ENCODE measurements around the gene CACNA1C. TPM values are rescaled to one million over a fixed set of nuclear protein-coding genes. Genes with fewer than 3 reads are reported as not detected.

The CACNA1C gene
- total RNA-seq, 2 donors from 2014 or later, result 8.1 to 18.2 TPM

GRCh38 chr12:2640709-2641108 lies 587.9 kb downstream of the CACNA1C start:
- no peaks in the 10 kb centered on the region for H3K9me3 ChIP-seq
- H3K4me3 ChIP-seq, result no peak overlapping the region
- no peak overlapping the region for H3K27ac ChIP-seq
- H3K27me3 ChIP-seq (replicated peaks; ENCODE audit: insufficient read depth), result no peaks in the 10 kb centered on the region
- 28% methylated on average over 6 of the region's 6 CpGs for WGBS
- H3K36me3 ChIP-seq, result no peaks in the 10 kb centered on the region
- H3K4me1 ChIP-seq (replicated peaks), result no peaks in the 10 kb centered on the region
- TF ChIP-seq CTCF (IDR thresholded peaks at IDR 0.05) (no peak), POLR2A (IDR thresholded peaks at IDR 0.05) (no peak), POLR2AphosphoS5 (IDR thresholded peaks at IDR 0.05) (no peak)
- intact Hi-C loops (cut with DNase I), result no loop called here
- DNase-seq (ENCODE audit: low spot score), result no peak

GRCh38 chr12:2641207-2641606 lies 588.4 kb downstream of the CACNA1C start:
- Histone ChIP-seq H3K27ac (no peak overlapping the region), H3K4me3 (no peak overlapping the region), H3K27me3 (replicated peaks; ENCODE audit: insufficient read depth) (no peaks in the 10 kb centered on the region), H3K9me3 (no peaks in the 10 kb centered on the region), H3K36me3 (no peaks in the 10 kb centered on the region), H3K4me1 (replicated peaks) (no peaks in the 10 kb centered on the region)
- TF ChIP-seq CTCF (IDR thresholded peaks at IDR 0.05), result no peak
- no peak for TF ChIP-seq POLR2AphosphoS5 (IDR thresholded peaks at IDR 0.05)
- TF ChIP-seq POLR2A (IDR thresholded peaks at IDR 0.05), result no peak
- DNase-seq (ENCODE audit: low spot score), result no peak
- WGBS, result 69% methylated on average over 6 of the region's 6 CpGs
- intact Hi-C loops (cut with DNase I), result no loop called here

GRCh38 chr12:2641761-2642160 lies 589.0 kb downstream of the CACNA1C start:
- Histone ChIP-seq H3K9me3 (no peaks in the 10 kb centered on the region), H3K4me1 (replicated peaks) (no peaks in the 10 kb centered on the region), H3K27me3 (replicated peaks; ENCODE audit: insufficient read depth) (no peaks in the 10 kb centered on the region), H3K4me3 (no peak overlapping the region), H3K27ac (no peak overlapping the region), H3K36me3 (no peaks in the 10 kb centered on the region)
- TF ChIP-seq POLR2AphosphoS5 (IDR thresholded peaks at IDR 0.05) (no peak), CTCF (IDR thresholded peaks at IDR 0.05) (no peak), POLR2A (IDR thresholded peaks at IDR 0.05) (no peak)
- intact Hi-C loops (cut with DNase I), result no loop called here
- DNase-seq (ENCODE audit: low spot score), result no peak
- WGBS, result 83% methylated on average over 6 of the region's 6 CpGs

- 65% methylated on average over 10 of the region's 10 CpGs for WGBS
- DNase-seq (ENCODE audit: low spot score), result no peak
- no peaks in the 10 kb centered on the region for H3K4me1 ChIP-seq (replicated peaks)
- TF ChIP-seq POLR2A (IDR thresholded peaks at IDR 0.05) (no peak), CTCF (IDR thresholded peaks at IDR 0.05) (no peak), POLR2AphosphoS5 (IDR thresholded peaks at IDR 0.05) (no peak)
- no peaks in the 10 kb centered on the region for H3K9me3 ChIP-seq
- no peaks in the 10 kb centered on the region for H3K36me3 ChIP-seq
- intact Hi-C loops (cut with DNase I), result no loop called here
- no peak overlapping the region for H3K27ac ChIP-seq
- no peak overlapping the region for H3K4me3 ChIP-seq
- no peaks in the 10 kb centered on the region for H3K27me3 ChIP-seq (replicated peaks; ENCODE audit: insufficient read depth)
Observed at GRCh38 chr12:2642176-2642892, 589.5 kb downstream of the CACNA1C start.

- no peak for DNase-seq (ENCODE audit: low spot score)
- H3K4me1 ChIP-seq (replicated peaks), result no peaks in the 10 kb centered on the region
- WGBS, result 92% methylated on average over 7 of the region's 7 CpGs
Observed at GRCh38 chr12:2642896-2643425, 590.2 kb downstream of the CACNA1C start.

More at GRCh38 chr12:2642896-2643425, 590.2 kb downstream of the CACNA1C start:
- no peak overlapping the region for H3K4me3 ChIP-seq
- H3K36me3 ChIP-seq, result no peaks in the 10 kb centered on the region
- no peak for TF ChIP-seq POLR2AphosphoS5 (IDR thresholded peaks at IDR 0.05)
- TF ChIP-seq POLR2A (IDR thresholded peaks at IDR 0.05), result no peak
- TF ChIP-seq CTCF (IDR thresholded peaks at IDR 0.05), result no peak
- no peak overlapping the region for H3K27ac ChIP-seq
- H3K27me3 ChIP-seq (replicated peaks; ENCODE audit: insufficient read depth), result no peaks in the 10 kb centered on the region
- intact Hi-C loops (cut with DNase I), result no loop called here
- no peaks in the 10 kb centered on the region for H3K9me3 ChIP-seq
